ENCODE data around the gene RTCA.

The RTCA gene

DNA sequence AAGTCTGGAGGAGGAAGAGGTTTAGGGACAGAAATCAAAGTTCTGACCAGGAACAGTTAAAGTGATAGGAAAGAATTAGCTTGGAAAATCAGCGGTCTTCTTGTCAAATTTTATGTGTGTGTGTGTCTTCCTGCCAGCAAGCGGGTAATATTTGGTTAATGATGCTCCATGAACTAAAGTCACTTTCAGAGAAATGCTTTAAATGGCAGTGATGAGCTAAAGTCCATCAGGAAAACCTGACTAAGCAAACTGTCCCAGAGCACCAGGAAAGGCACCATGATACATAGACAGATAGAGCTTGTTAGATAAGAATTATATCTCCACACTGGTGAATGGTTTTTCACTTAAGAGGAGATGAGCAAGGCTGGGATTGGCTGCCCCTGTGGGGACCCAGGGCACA, 76.3 kb downstream of the RTCA start:
- H3K9me3 Mint-ChIP-seq, result no peaks in the 10 kb centered on the region
- ATAC-seq (no peak), DNase-seq (no peak)
- no peaks in the 10 kb centered on the region for H3K4me1 Mint-ChIP-seq
- H3K27ac Mint-ChIP-seq, result no peak overlapping the region
- no peak overlapping the region for H3K4me3 Mint-ChIP-seq
- H3K27me3 Mint-ChIP-seq, result no peaks in the 10 kb centered on the region

Data from stimulated activated naive CD8-positive, alpha-beta T cell treated with anti-CD3 and anti-CD28 coated beads, Interleukin-15, amount 100 ng/mL, for 72 hours (primary cell).